NAMALWA (cell line): ENCODE measurements around the gene ABHD12.
"Not testable (repeated sequence)": the region's sequence is repeated elsewhere in the genome, so short reads cannot be mapped to it uniquely, and the experiment has no call there.

Experiments used
- DNase-seq: peaks from one replicate; pipeline ENCODE4 v3.0.0-alpha.2; 2015; ENCODE audit warnings: low spot score

Gene ABHD12

DNA sequence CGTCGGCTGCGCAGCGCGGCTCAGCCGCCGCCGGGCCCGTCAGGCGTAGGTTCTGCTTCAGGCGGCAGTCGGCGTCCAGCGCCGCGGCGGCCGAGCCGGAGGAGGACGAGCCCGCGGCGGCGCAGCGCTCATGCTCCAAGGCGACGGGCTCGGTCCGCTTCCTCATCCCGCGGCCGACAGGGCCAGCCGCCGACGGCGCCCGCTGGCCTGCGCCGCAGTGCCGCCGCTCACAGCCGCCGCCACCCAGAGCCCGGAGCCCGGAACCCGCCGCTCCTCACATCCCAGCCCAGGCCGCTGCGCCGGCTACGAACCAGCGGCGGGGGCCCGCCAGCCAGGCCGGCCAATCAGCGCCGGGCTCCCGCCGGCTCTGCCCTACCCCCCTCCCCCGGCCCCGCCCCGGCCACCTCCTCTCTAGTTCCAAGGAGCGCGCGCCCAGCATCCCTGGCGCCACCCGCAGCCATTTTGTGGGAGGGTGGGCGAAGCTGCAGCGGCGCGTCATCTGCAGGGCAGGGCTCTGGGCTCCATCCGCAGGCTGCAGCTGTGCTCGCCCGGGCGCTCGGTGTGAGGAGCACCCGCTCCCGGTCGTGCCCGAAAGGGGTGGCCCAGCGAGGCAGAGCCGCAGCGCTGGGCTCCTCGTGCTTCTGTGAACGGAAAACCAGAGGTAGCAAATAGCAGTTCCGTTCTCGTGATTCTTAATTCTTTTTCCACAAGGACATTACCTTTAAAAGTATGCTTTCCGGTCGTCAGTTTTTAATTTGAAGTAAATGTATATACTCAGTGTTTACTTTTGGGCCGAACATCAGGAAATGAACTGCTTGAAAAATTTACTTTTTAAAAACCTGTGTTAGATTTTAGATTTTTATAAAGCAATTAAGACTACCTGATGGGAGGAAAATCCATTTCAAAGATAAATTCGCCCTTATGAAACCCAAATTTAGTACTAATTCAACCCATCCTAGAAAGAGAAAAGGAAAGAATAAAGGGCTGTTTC, at the start of gene ABHD12:
ABHD12 (minus strand) TSS at position 298 of the 991 bp plus-strand sequence; CDS start at position 166, 132 bp downstream.
- DNase-seq: peak; percentile 96

- peak; percentile 73 for DNase-seq
Observed at GRCh38 chr20:25439328-25439727, 48.7 kb upstream of the ABHD12 start.

DNA sequence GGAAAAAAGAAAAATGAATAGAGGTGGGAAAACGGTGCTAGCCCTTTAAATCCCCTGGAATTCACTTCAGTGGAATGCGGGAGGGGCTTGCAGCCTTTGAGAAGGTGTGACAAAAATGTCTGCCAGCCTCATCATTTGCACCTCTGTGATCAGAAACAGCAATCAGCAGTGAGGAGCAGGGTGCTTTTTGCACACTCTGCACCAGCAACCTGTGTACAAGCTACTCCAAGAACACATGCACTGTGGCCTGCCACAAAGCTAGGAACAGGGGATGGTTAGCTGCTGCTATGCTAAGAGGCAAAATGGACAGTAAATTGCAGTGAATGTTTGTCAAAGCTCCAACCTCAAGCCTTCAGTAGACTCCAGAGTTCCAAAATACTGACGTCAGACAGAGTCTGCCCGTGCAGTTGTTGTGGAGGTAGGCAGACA, 46.5 kb upstream of the ABHD12 start:
- DNase-seq: no peak

DNA sequence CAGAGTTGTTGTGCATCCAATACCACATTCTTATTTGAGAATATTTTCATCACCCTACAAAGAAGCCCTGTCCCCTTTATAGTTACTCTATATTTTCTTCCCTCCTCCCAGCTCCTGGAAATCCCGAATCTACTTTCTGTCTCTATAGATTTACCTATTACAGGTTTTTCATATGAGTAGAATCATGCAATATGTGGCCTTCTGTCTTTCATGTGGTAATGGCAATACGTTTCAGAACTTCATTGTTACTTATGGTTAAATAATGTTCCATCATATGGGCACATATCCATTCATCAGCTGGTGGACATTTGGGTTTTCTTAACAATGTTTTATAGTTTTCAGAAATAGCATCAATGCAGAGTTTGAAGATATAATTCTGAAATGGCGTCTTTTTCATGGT, 33.9 kb upstream of the ABHD12 start:
- DNase-seq: no peak

DNA sequence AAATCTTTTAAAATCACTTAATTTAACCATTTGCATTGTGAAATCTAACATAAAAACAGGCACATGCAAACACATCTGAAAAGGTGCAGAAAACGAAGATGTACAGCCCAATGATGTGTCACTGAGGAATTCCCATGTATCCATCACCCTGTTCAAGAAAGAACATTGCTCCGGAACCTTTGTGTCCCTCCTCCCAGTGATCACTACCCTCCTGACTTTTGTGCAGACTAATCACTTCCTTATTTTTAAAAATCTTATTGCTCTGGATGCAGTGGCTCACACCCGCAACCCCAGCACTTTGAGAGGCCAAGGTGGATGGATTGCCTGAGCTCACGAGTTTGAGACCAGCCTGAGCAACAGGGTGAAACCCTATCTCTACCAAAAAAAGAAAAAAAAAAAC, 31.4 kb upstream of the ABHD12 start:
- DNase-seq: no peak

- DNase-seq: no peak
Observed at GRCh38 chr20:25421102-25421501, 30.5 kb upstream of the ABHD12 start.

DNA sequence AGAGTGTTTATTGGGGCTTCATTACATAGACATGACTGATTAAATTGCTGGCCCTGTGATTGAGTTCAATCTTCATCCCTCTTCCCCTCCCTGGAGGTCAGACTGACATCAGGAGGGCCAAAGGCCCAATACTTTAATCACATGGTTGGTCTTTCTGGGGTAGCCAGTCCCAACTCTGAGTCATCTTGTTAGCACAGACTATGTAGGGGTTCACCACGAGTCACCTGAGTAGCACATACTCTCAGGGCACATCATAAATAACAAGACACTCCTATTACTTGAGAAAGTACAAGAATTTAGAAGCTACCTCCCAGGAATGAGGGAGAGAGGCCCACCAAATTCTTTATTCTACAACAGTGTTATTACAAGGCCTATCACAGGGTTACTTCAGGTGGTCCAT, 28.1 kb upstream of the ABHD12 start:
- no peak for DNase-seq

- no peak for DNase-seq
Observed at GRCh38 chr20:25408890-25409289, 18.3 kb upstream of the ABHD12 start.

DNA sequence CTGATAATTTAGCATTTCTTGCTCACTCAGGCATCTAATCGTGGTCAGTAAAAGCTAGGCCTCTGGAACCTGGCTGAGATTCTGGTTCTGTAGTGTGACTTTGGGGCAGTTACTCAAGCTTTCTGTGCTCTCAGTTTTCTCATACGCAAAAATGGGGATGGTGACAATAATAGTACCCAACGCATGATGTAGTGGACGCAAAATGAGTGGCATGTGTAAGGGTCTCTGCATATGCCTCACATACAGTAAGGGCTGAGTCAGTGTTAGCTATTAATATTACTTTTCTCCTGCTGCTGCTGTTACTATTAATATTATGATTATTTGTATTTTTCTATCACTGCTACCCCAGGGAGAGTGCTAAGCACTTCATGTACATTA, 17.5 kb upstream of the ABHD12 start:
- peak; percentile 30 for DNase-seq

DNA sequence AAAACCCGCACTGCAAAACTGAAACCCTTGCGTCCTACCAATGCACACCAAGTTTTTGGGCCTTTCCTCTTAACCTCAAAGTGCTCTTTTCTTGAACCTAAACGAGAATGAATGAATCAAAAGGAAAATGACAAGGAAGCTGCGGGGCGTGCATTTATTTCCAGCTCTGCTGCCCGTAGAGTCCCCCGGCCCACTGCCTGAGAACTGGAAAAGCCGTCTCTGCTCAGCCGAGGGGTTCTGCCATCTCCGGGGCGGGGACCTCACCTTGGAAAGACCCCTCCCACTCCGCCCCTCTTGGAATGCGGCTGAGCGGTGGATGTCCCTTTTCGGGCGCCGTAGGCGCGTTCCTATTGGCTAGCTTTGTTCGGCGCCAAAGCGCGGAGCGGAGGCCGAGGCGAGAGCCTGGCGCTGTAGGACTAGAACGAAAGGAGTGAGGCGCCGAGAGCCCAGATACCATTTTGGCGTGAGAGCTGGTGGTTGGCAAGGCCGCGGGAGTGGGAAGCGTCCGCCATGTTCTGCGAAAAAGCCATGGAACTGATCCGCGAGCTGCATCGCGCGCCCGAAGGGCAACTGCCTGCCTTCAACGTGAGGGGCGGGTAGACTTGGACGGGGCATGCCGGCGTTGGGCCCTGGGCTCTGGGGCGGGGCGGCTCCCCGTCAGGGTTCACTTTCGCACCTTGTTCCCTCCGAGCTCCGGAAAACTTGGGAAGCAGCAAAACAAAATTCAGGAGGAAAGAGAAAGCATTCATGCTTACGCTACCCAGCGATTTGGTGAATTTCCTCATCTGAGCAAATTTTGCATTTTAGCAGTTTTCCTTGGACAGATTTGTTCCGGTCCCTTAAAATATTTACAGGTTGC, 16.9 kb upstream of the ABHD12 start, which contains the start of gene GINS1:
GINS1 (plus strand) TSS at position 363 of the 859 bp plus-strand sequence; CDS start at position 511, 148 bp downstream.
- peak; percentile 83 for DNase-seq

DNA sequence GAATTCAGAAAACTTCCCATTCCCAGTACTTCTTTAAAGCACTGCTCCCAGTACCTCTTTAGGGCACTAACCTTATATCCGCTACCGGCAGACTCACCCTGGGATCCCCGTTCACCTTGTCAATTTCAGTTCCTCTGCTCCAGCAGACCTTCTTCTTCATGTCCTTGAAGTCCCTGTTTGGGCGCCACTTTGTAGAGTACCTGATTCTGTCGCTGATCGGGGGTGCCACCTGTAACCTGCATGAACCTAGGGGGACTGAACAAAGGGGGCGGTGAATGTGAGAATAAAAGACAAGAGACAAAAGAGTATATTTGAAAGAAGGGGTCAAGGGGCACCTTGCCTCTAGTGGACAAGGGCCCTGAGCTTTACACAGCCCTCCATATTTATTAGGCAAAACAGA, 11.9 kb upstream of the ABHD12 start:
- no peak for DNase-seq

- not testable (repeated sequence) for DNase-seq
Observed at GRCh38 chr20:25400291-25400732, 9.7 kb upstream of the ABHD12 start.

- peak; percentile 76 for DNase-seq
Observed at GRCh38 chr20:25399037-25399430, 8.4 kb upstream of the ABHD12 start.

DNA sequence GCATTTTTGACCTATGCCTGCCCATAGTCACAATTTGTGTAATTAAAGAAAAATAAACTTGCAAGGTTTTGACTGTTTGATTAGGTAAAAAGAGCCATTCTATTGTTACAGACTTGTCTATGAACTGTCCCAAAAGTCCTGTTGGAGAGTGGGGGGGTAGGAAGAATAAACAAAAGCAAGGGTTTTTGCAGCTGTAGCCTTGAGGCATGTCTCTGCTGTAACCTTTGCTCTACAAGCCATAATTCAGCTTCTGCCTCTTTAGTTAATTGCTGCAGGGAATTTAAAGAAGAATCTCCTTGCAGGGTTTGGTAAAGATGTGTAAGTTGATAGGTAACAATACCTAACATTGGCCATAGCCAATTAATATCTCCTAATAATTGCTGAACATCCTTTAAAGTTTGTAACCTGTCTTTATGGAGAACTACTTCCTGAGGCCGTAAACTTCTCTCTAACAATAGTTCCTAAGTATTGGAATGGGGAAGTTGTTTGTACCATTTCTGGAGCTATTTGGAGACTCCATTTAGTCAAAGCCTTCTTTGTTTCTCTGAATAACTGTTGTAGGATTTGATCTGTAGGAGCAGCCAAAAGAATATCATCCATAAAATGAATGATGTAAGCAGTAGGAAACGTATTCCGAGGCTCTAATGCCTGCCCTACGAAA, 7.9 kb upstream of the ABHD12 start:
- DNase-seq: no peak

- DNase-seq: no peak
Observed at GRCh38 chr20:25397821-25398220, 7.2 kb upstream of the ABHD12 start.

GRCh38 chr20:25397096-25397495, 6.5 kb upstream of the ABHD12 start:
- DNase-seq: no peak

DNA sequence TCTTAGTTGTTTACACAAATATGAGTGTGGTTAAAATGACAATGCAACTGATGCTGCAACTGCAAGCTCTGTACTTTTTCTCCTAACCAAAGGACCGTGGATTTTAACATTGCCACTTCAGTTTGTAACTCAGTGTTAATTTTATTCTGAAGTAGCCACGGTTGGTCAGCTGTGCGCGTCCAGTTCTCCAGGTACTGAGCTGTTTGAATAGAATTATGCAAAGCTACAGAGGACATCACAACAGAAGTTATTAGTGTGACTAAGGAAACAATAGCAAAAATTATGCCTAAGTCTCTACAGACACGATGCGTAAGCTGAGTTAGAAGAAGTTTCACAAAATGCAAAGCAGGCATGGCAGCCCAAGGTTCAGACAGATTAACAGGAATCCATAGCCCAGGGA, 4.4 kb upstream of the ABHD12 start:
- no peak for DNase-seq

DNA sequence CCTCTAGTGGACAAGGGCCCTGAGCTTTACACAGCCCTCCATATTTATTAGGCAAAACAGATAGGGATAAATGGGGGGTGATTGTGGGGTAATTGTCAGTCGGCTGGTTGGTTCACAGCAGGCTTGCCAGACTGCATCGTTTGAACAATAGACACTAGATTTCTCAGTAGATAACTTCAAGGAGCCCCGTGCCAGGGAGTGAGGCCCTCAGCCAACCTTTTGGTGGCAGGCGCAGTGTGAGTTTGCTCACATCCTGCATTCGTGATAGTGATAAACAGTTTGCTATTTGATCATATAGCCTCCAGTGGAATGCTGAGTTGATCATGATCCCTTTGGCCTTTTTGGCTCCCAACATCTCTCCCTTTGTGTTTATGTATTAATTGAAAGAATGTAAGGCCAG, 3.6 kb upstream of the ABHD12 start:
- no peak for DNase-seq

DNA sequence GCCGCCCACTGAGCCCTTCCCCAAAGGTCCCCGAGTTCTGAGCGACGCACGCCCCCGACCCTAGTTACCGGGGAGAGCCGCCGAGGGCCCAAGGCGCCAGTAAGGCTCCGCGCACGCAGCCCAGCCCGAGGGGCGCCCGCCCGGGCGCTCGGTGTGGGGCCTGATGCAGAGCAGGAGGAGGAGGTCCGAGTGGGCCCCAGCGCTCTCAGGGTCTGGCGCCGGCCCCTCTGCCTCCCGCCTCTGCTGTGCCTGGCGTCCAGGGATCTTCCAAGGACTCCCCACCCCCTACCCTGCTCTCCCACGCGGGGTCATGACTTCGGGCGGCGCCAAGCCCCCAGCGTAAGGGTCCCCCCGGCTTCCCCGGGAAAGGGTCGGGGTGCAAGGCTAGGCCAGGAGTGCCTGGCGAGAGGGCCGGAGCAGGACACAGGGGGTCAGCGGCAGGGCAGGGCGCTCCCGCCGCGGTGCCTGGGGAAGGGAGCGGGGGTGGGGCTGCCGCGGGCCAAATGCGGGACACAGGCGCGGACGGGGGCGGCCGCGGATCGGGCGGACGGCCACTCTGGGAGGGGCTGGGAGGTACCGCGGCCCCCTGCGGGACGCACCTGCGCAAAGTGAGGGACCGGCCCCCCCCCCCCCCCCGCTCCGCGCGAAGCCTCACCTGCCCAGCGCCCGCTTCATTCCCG, 637 bp downstream of the ABHD12 start:
- DNase-seq: no peak

DNA sequence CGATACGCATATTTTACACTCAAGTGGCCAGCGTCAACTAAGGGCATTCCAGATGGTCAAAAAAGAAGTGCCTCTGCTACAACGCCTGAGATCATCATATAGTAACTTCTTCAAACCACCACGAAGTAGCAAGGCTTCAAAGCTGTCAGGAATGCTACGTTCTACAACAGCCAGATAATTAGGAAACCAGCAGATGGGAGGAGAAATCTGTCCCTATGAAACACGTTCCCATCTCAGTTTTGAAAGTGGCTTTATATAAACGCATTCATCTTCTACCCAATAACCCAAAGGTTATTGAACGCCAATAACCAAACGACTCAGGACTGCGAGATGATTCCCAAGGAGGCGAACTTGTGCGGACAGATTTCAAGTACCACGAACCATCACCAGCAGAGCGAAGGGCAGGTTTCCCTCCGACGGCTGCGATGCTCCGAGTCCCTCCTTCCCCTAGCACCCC, 1.2 kb downstream of the ABHD12 start:
- DNase-seq: no peak

GRCh38 chr20:25382704-25383370, 7.8 kb downstream of the ABHD12 start:
- no peak for DNase-seq
